ENCODE data around the gene MEMO1.

GRCh38 chr2:31865215-31865614 lies 145.6 kb downstream of the MEMO1 start:
- TF ChIP-seq CTCF (IDR thresholded peaks at IDR 0.05), result no peak
- no peak for TF ChIP-seq POLR2A (IDR thresholded peaks at IDR 0.05)
